PC-9 (cell line): ENCODE data around the gene PLSCR4. TPM values are rescaled to one million over a fixed set of nuclear protein-coding genes. Genes with fewer than 3 reads are reported as not detected.

Experiments
- BruUV-seq: library from RNA; stranded (reverse); fragments of 400-500 nt; replicated peaks from 2 replicates; lab custom pipeline; 2021; lab: Mats Ljungman, UMichigan
- CTCF ChIA-PET: fragments of 300-600 bp; sonication (Branson Sonifier 250); formaldehyde crosslinking; loops from one replicate; lab custom pipeline; 2022; ENCODE audit warnings: antibody characterized with exemption; lab: Charles Lee
- POLR2A ChIA-PET: fragments of 300-600 bp; sonication (Branson Sonifier 250); formaldehyde crosslinking; loops from one replicate; lab custom pipeline; 2022; ENCODE audit warnings: antibody characterized with exemption; ENCODE audit not compliant: unreplicated experiment; lab: Charles Lee
- DNase-seq, 2 experiments: peaks; one replicate each; pipeline versions ENCODE4 v3.0.0 to v3.0.0-alpha.2; 2015 to 2022; ENCODE audit warnings: mixed read lengths in 1 of 2
- H2AFZ ChIP-seq: fragments of 200-600 bp; sonication (generic); 2 replicates; pipeline ENCODE4 v1.8.1; 2017; ENCODE audit warnings: antibody characterized with exemption
- H3F3A ChIP-seq: fragments of 200-600 bp; sonication (generic); 2 replicates; pipeline ENCODE4 v1.8.1; 2017; ENCODE audit warnings: antibody characterized with exemption, mild to moderate bottlenecking, low read depth; ENCODE audit not compliant: insufficient read depth
- H3K27ac ChIP-seq: fragments of 200-600 bp; sonication (generic); 2 replicates; pipeline ENCODE4 v1.6.1; 2016; ENCODE audit warnings: mixed run types
- H3K27me3 ChIP-seq: fragments of 200-600 bp; sonication (generic); 2 replicates; pipeline ENCODE4 v1.6.1; 2016; ENCODE audit warnings: low read depth, mixed run types; ENCODE audit not compliant: insufficient read depth
- H3K36me3 ChIP-seq: fragments of 200-600 bp; sonication (generic); 2 replicates; pipeline ENCODE4 v1.6.1; 2016; ENCODE audit warnings: low read depth, mixed run types
- H3K4me1 ChIP-seq: fragments of 200-600 bp; sonication (generic); replicated peaks from 2 replicates; pipeline ENCODE4 v1.6.1; 2016; ENCODE audit warnings: mixed run types; ENCODE audit not compliant: insufficient read depth
- H3K4me2 ChIP-seq: fragments of 200-600 bp; sonication (generic); 2 replicates; pipeline ENCODE4 v1.6.1; 2017; ENCODE audit warnings: mixed run types
- H3K4me3 ChIP-seq: fragments of 200-600 bp; sonication (generic); 2 replicates; pipeline ENCODE4 v1.6.1; 2016; ENCODE audit warnings: mixed run types
- H3K79me2 ChIP-seq: fragments of 200-600 bp; sonication (generic); 2 replicates; pipeline ENCODE4 v1.6.1; 2017; ENCODE audit warnings: low read depth, mixed run types
- H3K9me2 ChIP-seq: fragments of 200-600 bp; sonication (generic); 2 replicates; pipeline ENCODE4 v1.8.1; 2017; ENCODE audit warnings: mild to moderate bottlenecking; ENCODE audit not compliant: insufficient read depth
- H3K9me3 ChIP-seq: fragments of 200-600 bp; sonication (generic); 2 replicates; pipeline ENCODE4 v1.8.1; 2016; ENCODE audit warnings: low read depth; ENCODE audit not compliant: insufficient read depth
- H4K20me1 ChIP-seq: fragments of 200-600 bp; sonication (generic); 2 replicates; pipeline ENCODE4 v1.8.1; 2017; ENCODE audit not compliant: insufficient read depth
- EZH2 ChIP-seq: fragments of 200-600 bp; sonication (generic); IDR thresholded peaks from 2 replicates; pipeline ENCODE4 v1.8.0; 2017; ENCODE audit warnings: antibody characterized with exemption, low read depth
- intact Hi-C: fragments of 100-400 bp; cut with micrococcal nuclease; formaldehyde crosslinking; loops from one replicate; pipeline ENCODE4 v1.10.0; 2022; ENCODE audit not compliant: unreplicated experiment
- total RNA-seq: library from RNA; stranded (reverse); gene quantifications from 2 replicates; pipeline ENCODE4 v1.2.3, GENCODE V29; 2021
- TF ChIP-seq, protein P1 (sequence below): fragments of 200-600 bp; sonication (generic); conservative IDR thresholded peaks from 2 replicates; pipeline ENCODE4 v1.6.1; 2017; ENCODE audit warnings: mixed run types, antibody characterized with exemption, mild to moderate bottlenecking, moderate library complexity

Gene PLSCR4
- total RNA-seq, 1 experiment from 2014 or later, result 8.4 TPM

- no peaks in the 10 kb centered on the region for H3K79me2 ChIP-seq
- H3F3A ChIP-seq, result no peaks in the 10 kb centered on the region
- intact Hi-C loops, result no loop called here
- ChIA-PET POLR2A (no interaction called here), CTCF (no interaction called here)
- H2AFZ ChIP-seq, result no peak overlapping the region
- no peak for TF ChIP-seq EZH2
- TF ChIP-seq, protein P1, sequence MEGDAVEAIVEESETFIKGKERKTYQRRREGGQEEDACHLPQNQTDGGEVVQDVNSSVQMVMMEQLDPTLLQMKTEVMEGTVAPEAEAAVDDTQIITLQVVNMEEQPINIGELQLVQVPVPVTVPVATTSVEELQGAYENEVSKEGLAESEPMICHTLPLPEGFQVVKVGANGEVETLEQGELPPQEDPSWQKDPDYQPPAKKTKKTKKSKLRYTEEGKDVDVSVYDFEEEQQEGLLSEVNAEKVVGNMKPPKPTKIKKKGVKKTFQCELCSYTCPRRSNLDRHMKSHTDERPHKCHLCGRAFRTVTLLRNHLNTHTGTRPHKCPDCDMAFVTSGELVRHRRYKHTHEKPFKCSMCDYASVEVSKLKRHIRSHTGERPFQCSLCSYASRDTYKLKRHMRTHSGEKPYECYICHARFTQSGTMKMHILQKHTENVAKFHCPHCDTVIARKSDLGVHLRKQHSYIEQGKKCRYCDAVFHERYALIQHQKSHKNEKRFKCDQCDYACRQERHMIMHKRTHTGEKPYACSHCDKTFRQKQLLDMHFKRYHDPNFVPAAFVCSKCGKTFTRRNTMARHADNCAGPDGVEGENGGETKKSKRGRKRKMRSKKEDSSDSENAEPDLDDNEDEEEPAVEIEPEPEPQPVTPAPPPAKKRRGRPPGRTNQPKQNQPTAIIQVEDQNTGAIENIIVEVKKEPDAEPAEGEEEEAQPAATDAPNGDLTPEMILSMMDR, result no peak
- H3K36me3 ChIP-seq, result no peaks in the 10 kb centered on the region
- peaks cover 7% of the 10 kb centered on the region for H3K4me1 ChIP-seq
- H4K20me1 ChIP-seq, result no peaks in the 10 kb centered on the region
- no peaks in the 10 kb centered on the region for H3K9me2 ChIP-seq
- H3K27me3 ChIP-seq, result no peaks in the 10 kb centered on the region
- DNase-seq, result no peak
- BruUV-seq, result no TSS peak
- H3K27ac ChIP-seq, result no peak overlapping the region
- no peaks in the 10 kb centered on the region for H3K9me3 ChIP-seq
- no peak overlapping the region for H3K4me3 ChIP-seq
- H3K4me2 ChIP-seq, result no peak overlapping the region
These were observed 4.4 kb downstream of the PLSCR4 start for GRCh38 chr3:146246526-146246925.

DNA sequence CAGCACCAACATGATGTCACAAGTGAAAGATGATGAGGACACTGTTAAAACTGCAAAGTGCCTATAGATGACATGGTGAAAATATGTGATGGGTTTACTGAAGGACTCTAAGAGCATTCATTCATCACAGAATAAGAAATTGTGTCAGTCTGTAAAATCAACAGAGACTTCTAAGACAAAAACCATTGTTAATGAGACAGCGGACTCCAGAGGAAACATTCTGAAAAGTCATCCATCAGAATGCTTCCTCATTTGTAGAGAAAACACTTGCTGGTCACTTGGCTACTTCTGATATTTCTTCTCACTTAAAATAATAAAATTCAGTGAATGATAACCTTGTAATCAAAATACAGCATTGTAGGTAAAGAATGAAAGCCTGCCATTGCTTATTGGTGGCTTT lies 7.3 kb downstream of the PLSCR4 start:
- TF ChIP-seq EZH2, result no peak
- TF ChIP-seq, protein P1, result no peak
- H3K9me3 ChIP-seq, result no peaks in the 10 kb centered on the region
- POLR2A ChIA-PET, result no interaction called here
- BruUV-seq, result no TSS peak
- no peak overlapping the region for H3K4me3 ChIP-seq
- no peaks in the 10 kb centered on the region for H3K4me1 ChIP-seq
- intact Hi-C loops, result no loop called here
- no peak overlapping the region for H2AFZ ChIP-seq
- no peak for DNase-seq
- CTCF ChIA-PET, result no interaction called here
- H3K79me2 ChIP-seq, result no peaks in the 10 kb centered on the region
- H3F3A ChIP-seq, result no peaks in the 10 kb centered on the region
- H3K27ac ChIP-seq, result no peak overlapping the region
- no peaks in the 10 kb centered on the region for H3K9me2 ChIP-seq
- H4K20me1 ChIP-seq, result no peaks in the 10 kb centered on the region
- H3K4me2 ChIP-seq, result no peak overlapping the region
- no peaks in the 10 kb centered on the region for H3K27me3 ChIP-seq
- no peaks in the 10 kb centered on the region for H3K36me3 ChIP-seq

DNA sequence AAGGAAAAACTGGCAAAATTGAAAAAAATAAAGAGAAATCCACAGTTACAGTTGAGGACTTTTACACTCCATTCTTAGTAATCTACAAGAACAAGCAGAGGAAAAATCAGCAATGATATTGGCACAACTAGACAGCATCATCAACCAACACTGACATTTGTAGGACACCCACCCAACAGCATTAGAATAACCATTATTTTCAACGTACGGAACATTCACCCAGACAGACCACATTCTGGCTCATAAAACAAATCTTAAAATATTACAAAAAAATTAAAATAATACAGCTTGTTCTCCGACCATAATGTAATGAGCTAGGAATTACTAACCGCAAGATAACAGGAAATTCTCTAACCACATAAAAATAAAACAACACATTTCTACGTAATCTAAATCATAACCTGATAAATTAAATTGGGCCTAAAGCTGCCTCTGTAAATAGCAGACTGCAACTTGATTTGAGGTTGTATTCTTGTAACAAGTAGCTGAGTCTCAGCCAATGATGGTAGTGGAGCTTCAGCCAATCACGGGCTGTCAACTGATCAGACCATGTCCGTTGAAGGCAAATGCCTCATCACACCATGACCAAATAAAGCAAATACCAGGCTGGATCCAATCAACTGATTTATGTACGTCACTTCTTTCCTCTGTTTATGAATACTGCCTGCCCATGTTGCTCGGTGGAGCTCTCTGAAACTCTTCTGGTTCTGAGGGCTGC lies 9.2 kb downstream of the PLSCR4 start:
- Histone ChIP-seq H3K4me3 (no peak overlapping the region), H3K27me3 (no peaks in the 10 kb centered on the region), H3K79me2 (no peaks in the 10 kb centered on the region), H3K27ac (no peak overlapping the region), H3K36me3 (no peaks in the 10 kb centered on the region), H3K9me2 (no peaks in the 10 kb centered on the region), H3F3A (no peaks in the 10 kb centered on the region), H4K20me1 (no peaks in the 10 kb centered on the region), H3K9me3 (0 out of 2 replicates have a peak, but pooled peaks cover under 1% of the 10 kb centered on the region), H2AFZ (no peak overlapping the region), H3K4me2 (no peak overlapping the region), H3K4me1 (no peaks in the 10 kb centered on the region)
- intact Hi-C loops, result no loop called here
- ChIA-PET POLR2A (interaction anchor here (0.7 kb wide), 1 partner anchor 713 kb away, joined by 3 read pairs; no protein-coding TSS in a partner anchor), CTCF (no interaction called here)
- TF ChIP-seq, protein P1, result no peak
- no peak for TF ChIP-seq EZH2
- no peak for DNase-seq
- no TSS peak for BruUV-seq
